ENCODE results near the gene TMEM132D.

DNA sequence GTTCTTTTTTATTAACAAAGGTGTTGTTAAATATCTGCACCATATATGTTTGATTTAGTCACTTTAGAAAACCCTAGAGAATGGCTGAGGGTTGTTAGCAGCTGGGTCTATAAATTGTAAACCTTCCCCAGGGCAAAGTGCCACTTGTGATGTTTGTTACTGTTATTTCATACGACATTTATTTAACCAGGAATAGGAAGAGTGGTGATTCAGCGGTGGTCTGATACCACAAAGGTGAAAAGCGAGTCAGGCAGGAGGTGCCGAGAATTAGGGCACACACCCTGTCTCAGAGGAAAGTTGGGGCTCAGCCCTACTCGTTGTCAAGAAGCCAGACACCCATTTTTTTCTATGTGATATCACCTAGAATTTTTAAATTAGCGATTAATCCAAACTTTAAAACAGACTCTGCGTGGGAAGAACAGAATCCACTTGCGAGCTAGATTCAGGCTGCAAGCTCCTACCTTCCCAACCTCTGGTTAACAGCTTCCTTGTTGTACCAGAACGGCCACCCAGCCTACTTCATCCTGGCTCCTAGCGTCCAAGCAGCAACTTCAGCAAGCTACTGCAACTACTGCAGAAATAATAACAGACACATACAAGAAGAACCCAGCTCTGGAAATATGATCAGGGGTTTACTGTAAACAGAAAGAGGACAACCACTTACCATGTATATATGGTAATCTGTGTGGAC lies 126.7 kb downstream of the TMEM132D start:
- TF ChIP-seq, protein P1, sequence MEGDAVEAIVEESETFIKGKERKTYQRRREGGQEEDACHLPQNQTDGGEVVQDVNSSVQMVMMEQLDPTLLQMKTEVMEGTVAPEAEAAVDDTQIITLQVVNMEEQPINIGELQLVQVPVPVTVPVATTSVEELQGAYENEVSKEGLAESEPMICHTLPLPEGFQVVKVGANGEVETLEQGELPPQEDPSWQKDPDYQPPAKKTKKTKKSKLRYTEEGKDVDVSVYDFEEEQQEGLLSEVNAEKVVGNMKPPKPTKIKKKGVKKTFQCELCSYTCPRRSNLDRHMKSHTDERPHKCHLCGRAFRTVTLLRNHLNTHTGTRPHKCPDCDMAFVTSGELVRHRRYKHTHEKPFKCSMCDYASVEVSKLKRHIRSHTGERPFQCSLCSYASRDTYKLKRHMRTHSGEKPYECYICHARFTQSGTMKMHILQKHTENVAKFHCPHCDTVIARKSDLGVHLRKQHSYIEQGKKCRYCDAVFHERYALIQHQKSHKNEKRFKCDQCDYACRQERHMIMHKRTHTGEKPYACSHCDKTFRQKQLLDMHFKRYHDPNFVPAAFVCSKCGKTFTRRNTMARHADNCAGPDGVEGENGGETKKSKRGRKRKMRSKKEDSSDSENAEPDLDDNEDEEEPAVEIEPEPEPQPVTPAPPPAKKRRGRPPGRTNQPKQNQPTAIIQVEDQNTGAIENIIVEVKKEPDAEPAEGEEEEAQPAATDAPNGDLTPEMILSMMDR (IDR thresholded peaks at IDR 0.05) = no peak
- no peak for TF ChIP-seq POLR2AphosphoS5 (IDR thresholded peaks at IDR 0.05; ENCODE audit: insufficient read depth in 1 of 2, low read depth in 1 of 2)

Measured in vagina (tissue), 2 donors.